Measurements from ENCODE around the gene HSD17B12. TPM values are rescaled to one million over a fixed set of nuclear protein-coding genes. Genes with fewer than 3 reads are reported as not detected.

The HSD17B12 gene
- total and polyA plus RNA-seq, 2 of the 4 experiments (the other 2 are of a cell fraction) = 38.0 to 44.6 TPM

GRCh38 chr11:43690929-43691725 lies 10.6 kb downstream of the HSD17B12 start:
- no peak for TF ChIP-seq MAFK (IDR thresholded peaks at IDR 0.05; ENCODE audit: low read depth, low read length)
- TF ChIP-seq, protein P1, sequence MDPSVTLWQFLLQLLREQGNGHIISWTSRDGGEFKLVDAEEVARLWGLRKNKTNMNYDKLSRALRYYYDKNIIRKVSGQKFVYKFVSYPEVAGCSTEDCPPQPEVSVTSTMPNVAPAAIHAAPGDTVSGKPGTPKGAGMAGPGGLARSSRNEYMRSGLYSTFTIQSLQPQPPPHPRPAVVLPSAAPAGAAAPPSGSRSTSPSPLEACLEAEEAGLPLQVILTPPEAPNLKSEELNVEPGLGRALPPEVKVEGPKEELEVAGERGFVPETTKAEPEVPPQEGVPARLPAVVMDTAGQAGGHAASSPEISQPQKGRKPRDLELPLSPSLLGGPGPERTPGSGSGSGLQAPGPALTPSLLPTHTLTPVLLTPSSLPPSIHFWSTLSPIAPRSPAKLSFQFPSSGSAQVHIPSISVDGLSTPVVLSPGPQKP (IDR thresholded peaks at IDR 0.05; ENCODE audit: borderline replicate concordance, low read depth, low read length) = no peak
- TF ChIP-seq POLR2A (IDR thresholded peaks at IDR 0.05; ENCODE audit: low read depth, low read length) = no peak
- TF ChIP-seq CEBPB (IDR thresholded peaks at IDR 0.05; ENCODE audit: low read depth, low read length) = no peak
- TF ChIP-seq BHLHE40 (IDR thresholded peaks at IDR 0.05; ENCODE audit: low read depth, low read length) = no peak
- no peak for TF ChIP-seq USF2 (IDR thresholded peaks at IDR 0.05; ENCODE audit: low read depth, low read length)
- TF ChIP-seq RFX5 (IDR thresholded peaks at IDR 0.05; ENCODE audit: low read depth, low read length) = no peak
- no peak for TF ChIP-seq CTCF (conservative IDR thresholded peaks at IDR 0.05; ENCODE audit: low read depth, low read length)
- no peak for TF ChIP-seq RAD21 (IDR thresholded peaks at IDR 0.05; ENCODE audit: low read length)
- Histone ChIP-seq H3K56ac (ENCODE audit: extremely low read depth, insufficient read depth, low read length) (no peak overlapping the region), H3K9ac (ENCODE audit: low read depth, low read length) (no peak overlapping the region), H2BK15ac (ENCODE audit: low read depth, low read length) (no peak overlapping the region), H3K27me3 (ENCODE audit: control insufficient read depth, insufficient read depth, low read length) (no peaks in the 10 kb centered on the region), H3K79me1 (ENCODE audit: low read depth in 1 of 2, low read length in 2 of 2) (peaks cover 41 to 58% of the 10 kb centered on the region in 2 experiments), H4K8ac (ENCODE audit: low read depth in 2 of 2, low read length in 2 of 2) (no peak overlapping the region), H2BK20ac (ENCODE audit: low read depth, low read length) (no peak overlapping the region), H2AK9ac (replicated peaks; ENCODE audit: low read depth, low read length, poor library complexity) (no peak overlapping the region), H3K23ac (ENCODE audit: low read depth, low read length) (no peak overlapping the region), H3K9me3 (ENCODE audit: control insufficient read depth, insufficient read depth, low read length) (no peaks in the 10 kb centered on the region), H3K4me2 (ENCODE audit: low read depth, low read length) (no peak overlapping the region), H2AK5ac (ENCODE audit: low read depth, low read length) (no peak overlapping the region), H3K14ac (replicated peaks; ENCODE audit: low read depth, low read length) (no peak overlapping the region), H3K4me1 (ENCODE audit: control insufficient read depth, insufficient read depth, low read length) (peaks cover 1% of the 10 kb centered on the region; the same call in 1 of the 2 replicates), H3K27ac (ENCODE audit: insufficient read depth, low read length) (no peak overlapping the region), H3K36me3 (ENCODE audit: control insufficient read depth, insufficient read depth, low read length) (peaks cover 4% of the 10 kb centered on the region; the same call in 1 of the 2 replicates), H2BK120ac (ENCODE audit: low read depth, low read length) (no peak overlapping the region), H3K4ac (ENCODE audit: low read depth, low read length) (no peak overlapping the region), H4K91ac (ENCODE audit: insufficient read depth, low read depth, low read length) (no peak overlapping the region), H3K4me3 (ENCODE audit: insufficient read depth, low read depth, low read length) (no peak overlapping the region), H3K18ac (ENCODE audit: low read depth, low read length) (no peak overlapping the region), H4K5ac (ENCODE audit: low read depth, low read length) (no peak overlapping the region), H2BK5ac (ENCODE audit: low read depth, low read length, poor library complexity, severe bottlenecking) (no peak overlapping the region), H4K20me1 (ENCODE audit: insufficient read depth, low read length) (peaks cover 18% of the 10 kb centered on the region), H2AFZ (replicated peaks; ENCODE audit: low read length, poor library complexity) (no peak overlapping the region), H3K9me1 (ENCODE audit: insufficient read depth, low read length) (peaks cover 16% of the 10 kb centered on the region)
- 100% methylated on average over 1 of the region's 6 CpGs; no CpG with 5 or more reads in 1 of the 2 experiments for WGBS, 2 experiments (ENCODE audit: extremely low coverage in 2 of 2, insufficient read length in 1 of 2)
- in situ Hi-C loops (cut with MboI; ENCODE audit: low sequenced_read_pairs) (no loop called here), dilution Hi-C loops (cut with HindIII; ENCODE audit: low sequenced_read_pairs, unreplicated experiment) (no loop called here), intact Hi-C loops (cut with micrococcal nuclease) (no loop called here)
- POLR2A ChIA-PET (ENCODE audit: unreplicated experiment) = no interaction called here
- CTCF ChIA-PET = no interaction called here
- DNase-seq = no peak
- ATAC-seq (ENCODE audit: low read depth) = no peak
- no TSS peak for BruUV-seq (replicated peaks)

Measured in IMR-90 (cell line).